ENCODE data around the gene L1CAM. TPM values are rescaled to one million over a fixed set of nuclear protein-coding genes. Genes with fewer than 3 reads are reported as not detected.

The L1CAM gene
- total and polyA plus RNA-seq, 9 of the 15 experiments (the other 6 are each of a cell fraction or from before 2014, with no cell fraction given) = 0.09 to 0.86 (median 0.26) TPM; not detected in 3

- TF ChIP-seq, protein P1, sequence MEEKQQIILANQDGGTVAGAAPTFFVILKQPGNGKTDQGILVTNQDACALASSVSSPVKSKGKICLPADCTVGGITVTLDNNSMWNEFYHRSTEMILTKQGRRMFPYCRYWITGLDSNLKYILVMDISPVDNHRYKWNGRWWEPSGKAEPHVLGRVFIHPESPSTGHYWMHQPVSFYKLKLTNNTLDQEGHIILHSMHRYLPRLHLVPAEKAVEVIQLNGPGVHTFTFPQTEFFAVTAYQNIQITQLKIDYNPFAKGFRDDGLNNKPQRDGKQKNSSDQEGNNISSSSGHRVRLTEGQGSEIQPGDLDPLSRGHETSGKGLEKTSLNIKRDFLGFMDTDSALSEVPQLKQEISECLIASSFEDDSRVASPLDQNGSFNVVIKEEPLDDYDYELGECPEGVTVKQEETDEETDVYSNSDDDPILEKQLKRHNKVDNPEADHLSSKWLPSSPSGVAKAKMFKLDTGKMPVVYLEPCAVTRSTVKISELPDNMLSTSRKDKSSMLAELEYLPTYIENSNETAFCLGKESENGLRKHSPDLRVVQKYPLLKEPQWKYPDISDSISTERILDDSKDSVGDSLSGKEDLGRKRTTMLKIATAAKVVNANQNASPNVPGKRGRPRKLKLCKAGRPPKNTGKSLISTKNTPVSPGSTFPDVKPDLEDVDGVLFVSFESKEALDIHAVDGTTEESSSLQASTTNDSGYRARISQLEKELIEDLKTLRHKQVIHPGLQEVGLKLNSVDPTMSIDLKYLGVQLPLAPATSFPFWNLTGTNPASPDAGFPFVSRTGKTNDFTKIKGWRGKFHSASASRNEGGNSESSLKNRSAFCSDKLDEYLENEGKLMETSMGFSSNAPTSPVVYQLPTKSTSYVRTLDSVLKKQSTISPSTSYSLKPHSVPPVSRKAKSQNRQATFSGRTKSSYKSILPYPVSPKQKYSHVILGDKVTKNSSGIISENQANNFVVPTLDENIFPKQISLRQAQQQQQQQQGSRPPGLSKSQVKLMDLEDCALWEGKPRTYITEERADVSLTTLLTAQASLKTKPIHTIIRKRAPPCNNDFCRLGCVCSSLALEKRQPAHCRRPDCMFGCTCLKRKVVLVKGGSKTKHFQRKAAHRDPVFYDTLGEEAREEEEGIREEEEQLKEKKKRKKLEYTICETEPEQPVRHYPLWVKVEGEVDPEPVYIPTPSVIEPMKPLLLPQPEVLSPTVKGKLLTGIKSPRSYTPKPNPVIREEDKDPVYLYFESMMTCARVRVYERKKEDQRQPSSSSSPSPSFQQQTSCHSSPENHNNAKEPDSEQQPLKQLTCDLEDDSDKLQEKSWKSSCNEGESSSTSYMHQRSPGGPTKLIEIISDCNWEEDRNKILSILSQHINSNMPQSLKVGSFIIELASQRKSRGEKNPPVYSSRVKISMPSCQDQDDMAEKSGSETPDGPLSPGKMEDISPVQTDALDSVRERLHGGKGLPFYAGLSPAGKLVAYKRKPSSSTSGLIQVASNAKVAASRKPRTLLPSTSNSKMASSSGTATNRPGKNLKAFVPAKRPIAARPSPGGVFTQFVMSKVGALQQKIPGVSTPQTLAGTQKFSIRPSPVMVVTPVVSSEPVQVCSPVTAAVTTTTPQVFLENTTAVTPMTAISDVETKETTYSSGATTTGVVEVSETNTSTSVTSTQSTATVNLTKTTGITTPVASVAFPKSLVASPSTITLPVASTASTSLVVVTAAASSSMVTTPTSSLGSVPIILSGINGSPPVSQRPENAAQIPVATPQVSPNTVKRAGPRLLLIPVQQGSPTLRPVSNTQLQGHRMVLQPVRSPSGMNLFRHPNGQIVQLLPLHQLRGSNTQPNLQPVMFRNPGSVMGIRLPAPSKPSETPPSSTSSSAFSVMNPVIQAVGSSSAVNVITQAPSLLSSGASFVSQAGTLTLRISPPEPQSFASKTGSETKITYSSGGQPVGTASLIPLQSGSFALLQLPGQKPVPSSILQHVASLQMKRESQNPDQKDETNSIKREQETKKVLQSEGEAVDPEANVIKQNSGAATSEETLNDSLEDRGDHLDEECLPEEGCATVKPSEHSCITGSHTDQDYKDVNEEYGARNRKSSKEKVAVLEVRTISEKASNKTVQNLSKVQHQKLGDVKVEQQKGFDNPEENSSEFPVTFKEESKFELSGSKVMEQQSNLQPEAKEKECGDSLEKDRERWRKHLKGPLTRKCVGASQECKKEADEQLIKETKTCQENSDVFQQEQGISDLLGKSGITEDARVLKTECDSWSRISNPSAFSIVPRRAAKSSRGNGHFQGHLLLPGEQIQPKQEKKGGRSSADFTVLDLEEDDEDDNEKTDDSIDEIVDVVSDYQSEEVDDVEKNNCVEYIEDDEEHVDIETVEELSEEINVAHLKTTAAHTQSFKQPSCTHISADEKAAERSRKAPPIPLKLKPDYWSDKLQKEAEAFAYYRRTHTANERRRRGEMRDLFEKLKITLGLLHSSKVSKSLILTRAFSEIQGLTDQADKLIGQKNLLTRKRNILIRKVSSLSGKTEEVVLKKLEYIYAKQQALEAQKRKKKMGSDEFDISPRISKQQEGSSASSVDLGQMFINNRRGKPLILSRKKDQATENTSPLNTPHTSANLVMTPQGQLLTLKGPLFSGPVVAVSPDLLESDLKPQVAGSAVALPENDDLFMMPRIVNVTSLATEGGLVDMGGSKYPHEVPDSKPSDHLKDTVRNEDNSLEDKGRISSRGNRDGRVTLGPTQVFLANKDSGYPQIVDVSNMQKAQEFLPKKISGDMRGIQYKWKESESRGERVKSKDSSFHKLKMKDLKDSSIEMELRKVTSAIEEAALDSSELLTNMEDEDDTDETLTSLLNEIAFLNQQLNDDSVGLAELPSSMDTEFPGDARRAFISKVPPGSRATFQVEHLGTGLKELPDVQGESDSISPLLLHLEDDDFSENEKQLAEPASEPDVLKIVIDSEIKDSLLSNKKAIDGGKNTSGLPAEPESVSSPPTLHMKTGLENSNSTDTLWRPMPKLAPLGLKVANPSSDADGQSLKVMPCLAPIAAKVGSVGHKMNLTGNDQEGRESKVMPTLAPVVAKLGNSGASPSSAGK (IDR thresholded peaks at IDR 0.05) = peak; percentile 51; the same call in 1 of the 2 replicates
- no peak for TF ChIP-seq ZBTB17 (CRISPR knock-in tag; IDR thresholded peaks at IDR 0.05)
- no peak for TF ChIP-seq SMARCB1 (IDR thresholded peaks at IDR 0.05; ENCODE audit: insufficient read length, low read depth)
- no peak for TF ChIP-seq ZNF239 (CRISPR knock-in tag; IDR thresholded peaks at IDR 0.05)
- TF ChIP-seq, protein P2, sequence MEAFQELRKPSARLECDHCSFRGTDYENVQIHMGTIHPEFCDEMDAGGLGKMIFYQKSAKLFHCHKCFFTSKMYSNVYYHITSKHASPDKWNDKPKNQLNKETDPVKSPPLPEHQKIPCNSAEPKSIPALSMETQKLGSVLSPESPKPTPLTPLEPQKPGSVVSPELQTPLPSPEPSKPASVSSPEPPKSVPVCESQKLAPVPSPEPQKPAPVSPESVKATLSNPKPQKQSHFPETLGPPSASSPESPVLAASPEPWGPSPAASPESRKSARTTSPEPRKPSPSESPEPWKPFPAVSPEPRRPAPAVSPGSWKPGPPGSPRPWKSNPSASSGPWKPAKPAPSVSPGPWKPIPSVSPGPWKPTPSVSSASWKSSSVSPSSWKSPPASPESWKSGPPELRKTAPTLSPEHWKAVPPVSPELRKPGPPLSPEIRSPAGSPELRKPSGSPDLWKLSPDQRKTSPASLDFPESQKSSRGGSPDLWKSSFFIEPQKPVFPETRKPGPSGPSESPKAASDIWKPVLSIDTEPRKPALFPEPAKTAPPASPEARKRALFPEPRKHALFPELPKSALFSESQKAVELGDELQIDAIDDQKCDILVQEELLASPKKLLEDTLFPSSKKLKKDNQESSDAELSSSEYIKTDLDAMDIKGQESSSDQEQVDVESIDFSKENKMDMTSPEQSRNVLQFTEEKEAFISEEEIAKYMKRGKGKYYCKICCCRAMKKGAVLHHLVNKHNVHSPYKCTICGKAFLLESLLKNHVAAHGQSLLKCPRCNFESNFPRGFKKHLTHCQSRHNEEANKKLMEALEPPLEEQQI (IDR thresholded peaks at IDR 0.05) = peak; percentile 51; the same call in 1 of the 2 replicates
- TF ChIP-seq EP400 (IDR thresholded peaks at IDR 0.05) = no peak; the same call in 1 of the 2 replicates
- TF ChIP-seq RBFOX2 (IDR thresholded peaks at IDR 0.05; ENCODE audit: low read depth, low read length) = no peak
- TF ChIP-seq SAFB2 (IDR thresholded peaks at IDR 0.05; ENCODE audit: borderline replicate concordance, low read depth, low read length, severe bottlenecking) = no peak
- no peak for TF ChIP-seq ZNF444 (CRISPR knock-in tag; IDR thresholded peaks at IDR 0.05)
- TF ChIP-seq E4F1 (CRISPR knock-in tag; IDR thresholded peaks at IDR 0.05; ENCODE audit: borderline replicate concordance) = no peak
Observed at GRCh38 chrX:153853180-153853901, 32.6 kb downstream of the L1CAM start (continued).

Data from K562 (cell line).